Right hindlimb (tissue), 1 donor: ENCODE results near the gene DOK7.

Experiments
- DNase-seq: peaks from one replicate; pipeline ENCODE4 v3.0.0-alpha.2; 2018

The DOK7 gene

DNA sequence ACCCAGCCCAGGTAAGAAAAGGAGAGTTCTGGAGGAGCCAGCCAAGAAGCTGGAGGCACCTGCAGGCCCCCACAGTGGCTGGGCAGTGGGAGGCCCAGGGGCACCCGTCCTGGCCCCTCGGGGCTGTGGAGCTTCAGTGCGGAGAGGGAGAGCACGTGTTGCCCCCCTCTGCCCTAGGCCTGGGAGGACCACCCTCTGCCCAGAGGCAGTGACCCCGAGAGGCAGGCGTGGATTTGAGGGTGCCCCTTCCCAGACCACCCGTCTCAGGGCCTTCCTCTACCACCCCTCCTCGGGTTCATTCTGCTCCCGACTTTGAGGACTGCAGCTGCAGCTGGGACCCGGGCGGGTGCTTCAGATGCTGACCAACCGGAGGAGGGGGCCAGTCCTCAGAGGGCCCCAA is 33.5 kb upstream of the DOK7 start:
- no peak for DNase-seq

DNA sequence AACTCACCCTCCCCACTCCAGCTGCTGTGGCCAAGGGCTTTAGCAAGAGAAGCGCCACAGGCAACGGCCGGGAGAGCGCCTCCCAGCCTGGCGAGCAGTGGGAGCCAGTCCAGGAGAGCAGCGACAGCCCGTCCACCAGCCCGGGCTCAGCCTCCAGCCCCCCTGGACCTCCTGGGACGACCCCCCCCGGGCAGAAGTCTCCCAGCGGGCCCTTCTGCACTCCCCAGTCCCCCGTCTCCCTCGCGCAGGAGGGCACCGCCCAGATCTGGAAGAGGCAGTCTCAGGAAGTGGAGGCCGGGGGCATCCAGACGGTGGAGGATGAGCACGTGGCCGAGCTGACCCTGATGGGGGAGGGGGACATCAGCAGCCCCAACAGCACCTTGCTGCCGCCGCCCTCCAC is 32.6 kb upstream of the DOK7 start:
- no peak for DNase-seq

DNA sequence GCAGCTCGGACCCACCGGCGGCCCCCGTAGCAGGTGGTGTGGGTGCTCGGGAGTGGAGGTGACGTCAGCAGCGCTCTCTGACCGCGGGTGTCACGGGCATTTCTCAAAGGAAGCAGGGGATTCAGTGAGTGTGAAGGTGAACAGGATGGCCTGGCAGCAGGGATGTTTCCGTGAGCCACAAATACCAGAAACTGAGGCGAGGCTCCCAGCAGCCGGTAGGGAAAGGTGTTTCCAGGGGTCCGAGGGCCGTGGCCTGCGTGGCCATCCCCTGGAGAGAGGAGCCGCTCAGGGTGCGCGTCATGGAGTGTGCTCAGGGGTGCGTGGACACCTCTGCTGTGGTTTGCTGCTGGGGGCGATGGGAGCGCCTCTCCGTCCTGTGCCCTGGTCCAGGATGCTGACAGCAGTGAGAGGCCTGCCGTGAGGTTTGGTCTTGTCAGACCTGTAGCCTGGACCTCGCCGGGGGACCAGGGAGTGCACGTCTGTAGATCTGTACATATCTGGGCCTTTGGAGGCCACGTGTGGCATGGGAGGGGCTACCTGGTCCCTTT is 31.6 kb upstream of the DOK7 start:
- DNase-seq: no peak

DNA sequence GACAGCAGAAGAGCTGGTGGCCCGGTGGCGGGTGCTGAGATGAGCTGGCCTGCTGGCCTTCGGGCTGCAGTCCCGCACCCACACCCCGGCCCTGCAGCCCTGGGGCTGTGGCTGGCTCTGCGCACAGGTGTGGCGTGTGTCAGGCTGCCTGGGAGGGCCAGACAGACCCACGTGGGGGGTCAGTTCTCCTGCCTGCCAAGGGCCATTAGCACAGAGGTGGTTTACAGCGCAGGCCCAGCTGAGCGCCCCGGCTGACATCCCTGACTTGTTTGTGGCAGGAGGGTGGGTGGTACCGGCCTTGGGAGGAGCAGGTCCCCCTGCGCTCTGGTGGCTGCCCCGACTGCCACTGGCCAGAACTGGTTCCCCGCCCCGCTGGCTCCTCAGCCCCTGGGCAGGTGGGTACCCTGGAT is 30.7 kb upstream of the DOK7 start:
- no peak for DNase-seq

DNA sequence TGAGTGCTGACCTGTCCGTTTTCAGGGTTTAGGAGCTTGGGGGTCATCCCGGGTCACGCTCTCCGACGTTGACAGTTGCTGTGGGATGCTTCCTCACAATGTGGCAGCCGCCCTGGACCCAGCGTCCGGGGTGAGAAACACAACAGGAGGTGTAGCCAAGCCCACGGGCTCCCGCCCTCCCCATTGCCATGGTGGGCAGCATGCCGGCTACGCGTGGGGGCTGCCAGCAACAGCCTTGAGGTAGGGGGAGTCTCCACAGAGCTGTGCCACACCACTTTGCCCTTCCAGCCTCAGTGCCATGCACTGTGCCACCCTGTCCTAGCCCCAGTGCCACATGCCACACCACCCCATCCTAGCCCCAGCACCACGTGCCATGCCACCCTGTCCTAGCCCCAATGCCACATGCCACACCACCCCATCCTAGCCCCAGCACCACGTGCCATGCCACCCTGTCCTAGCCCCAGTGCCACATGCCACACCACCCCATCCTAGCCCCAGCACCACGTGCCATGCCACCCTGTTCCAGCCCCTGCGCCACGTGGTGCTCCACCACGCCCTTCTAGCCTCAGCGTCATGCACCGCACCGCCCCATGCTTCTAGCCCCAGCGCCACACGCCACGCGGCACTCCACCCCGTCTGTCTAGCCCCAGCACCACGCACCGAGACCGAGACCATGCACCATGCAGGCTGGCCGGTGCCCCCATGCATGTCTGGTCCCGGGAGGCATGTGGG is 29.8 kb upstream of the DOK7 start:
- no peak for DNase-seq

DNA sequence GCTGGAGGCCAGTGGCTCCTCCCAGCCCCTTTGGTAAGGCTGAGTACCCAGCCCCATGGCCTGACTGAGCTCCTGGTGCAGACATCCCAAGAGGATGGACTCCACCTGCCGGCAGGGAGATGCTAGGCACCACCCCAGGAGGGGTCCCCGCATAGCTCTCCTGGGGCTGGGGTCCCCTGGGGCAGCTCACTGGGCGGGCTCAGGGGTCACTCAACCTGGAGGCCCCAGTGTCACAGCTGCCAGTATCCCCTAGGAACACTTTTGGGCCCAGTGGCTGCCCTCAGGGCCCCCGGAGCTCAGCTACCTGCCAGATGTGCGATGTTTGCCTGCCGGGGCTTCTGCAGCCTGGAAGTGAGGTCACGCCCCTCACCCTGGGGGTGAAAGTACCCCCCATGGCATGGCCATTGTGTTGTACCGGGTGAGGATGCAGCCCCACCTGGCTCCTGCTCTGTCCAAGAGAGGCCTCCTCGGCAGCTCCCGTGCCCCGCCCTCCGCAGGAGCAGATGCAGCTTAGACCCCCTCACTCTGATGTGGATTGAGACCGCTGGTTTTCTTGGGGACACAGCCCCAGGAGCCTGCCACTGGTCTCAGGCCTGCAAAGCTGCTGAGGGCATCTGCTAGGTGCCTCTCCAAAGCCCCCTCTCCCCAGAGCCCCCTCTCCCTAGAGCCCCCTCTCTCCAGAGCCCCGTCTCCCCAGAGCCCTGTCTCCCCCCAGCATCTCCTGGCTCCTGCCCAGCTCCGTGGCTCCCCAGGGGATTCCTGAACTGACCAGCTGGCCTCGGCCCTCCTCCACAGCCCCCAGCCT is 28.0 kb upstream of the DOK7 start:
- no peak for DNase-seq

DNA sequence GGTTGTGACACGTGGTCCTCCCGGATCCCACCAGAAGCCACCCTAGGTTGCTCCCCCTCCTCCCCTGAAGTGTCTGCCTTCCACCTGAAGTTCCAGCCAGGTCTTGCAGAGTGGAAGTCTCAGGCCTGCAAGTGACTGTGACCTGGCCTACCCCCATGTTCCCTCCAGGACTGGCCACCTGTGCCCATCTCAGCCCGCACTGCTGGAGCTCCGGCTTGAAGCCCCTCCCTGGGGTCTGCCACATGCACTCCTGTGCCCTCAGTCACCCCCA is 27.5 kb upstream of the DOK7 start:
- DNase-seq: no peak

DNA sequence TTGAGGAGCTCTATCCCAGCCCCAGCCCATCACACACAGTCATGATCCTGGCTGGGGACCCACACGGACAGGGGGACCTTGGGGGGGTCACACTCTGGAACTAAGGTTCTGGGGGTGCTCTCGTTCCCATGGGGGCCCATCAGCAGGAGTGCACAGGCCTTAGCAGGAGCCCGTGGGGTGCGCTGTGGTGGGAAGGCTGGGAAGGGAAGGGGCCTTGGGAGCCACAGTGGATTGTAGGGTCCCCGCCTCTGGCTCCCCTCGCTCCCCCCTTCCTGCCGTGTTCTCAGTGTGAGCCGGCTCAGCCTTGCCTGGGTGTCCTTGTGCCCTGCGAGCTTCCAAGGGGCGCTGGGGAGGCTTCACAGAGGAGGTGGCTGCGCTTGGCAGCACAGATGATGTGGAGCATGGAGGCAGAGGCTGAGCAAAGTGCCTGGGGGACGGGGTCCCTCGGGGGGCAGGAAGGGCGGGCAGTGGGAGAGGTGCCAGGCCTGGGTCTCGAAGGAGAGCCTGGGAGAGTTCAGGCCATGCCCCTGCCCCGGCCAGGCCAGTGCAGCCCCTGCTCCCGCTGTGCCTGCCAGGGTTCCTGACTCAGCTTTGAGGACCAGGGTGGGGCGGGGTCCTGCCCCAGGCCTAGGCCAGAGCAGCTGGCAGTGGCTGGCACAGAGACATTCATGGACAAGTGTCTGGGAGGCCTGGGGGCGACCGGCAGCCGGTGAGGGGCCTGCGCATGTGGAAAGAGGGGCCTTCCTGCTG is 26.9 kb upstream of the DOK7 start:
- DNase-seq: no peak

DNA sequence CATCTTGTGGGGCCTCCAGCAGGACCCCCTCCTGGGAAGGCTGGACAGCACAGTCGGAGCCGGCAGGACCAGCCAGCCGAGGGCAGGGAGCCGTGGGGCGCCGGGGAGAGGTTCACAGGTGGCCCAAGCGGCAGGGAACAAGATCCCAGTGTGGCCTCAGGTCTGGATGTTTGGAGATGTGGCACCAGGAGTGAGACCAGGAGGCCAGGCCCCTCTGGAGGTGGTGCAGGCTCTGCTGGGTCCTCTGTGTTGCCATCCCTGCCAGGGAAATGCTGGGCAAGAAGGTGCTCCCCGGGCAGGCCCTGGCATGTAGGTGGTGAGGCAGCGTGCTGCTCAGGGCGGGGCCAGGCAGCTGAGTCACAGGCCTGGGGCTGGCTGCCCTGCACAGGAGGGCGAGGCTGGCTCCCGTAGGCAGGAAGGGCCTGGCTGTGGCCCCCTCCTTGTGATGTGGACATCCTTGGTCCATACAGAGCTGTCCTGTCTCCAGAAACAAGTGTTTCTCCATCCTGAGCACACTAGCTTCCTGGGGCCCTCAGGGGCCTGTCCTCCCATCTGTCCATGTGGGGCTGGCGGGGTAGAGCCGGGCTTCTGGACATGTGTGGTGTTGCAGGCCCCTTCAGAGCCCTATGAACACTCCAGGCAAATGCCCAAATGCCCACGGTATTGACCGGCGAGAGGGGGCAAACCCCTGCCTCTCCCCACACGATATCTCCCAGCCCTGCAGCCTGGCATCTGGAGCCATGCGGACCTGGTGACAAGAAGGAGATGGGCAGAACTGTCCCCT is 26.1 kb upstream of the DOK7 start:
- no peak for DNase-seq

DNA sequence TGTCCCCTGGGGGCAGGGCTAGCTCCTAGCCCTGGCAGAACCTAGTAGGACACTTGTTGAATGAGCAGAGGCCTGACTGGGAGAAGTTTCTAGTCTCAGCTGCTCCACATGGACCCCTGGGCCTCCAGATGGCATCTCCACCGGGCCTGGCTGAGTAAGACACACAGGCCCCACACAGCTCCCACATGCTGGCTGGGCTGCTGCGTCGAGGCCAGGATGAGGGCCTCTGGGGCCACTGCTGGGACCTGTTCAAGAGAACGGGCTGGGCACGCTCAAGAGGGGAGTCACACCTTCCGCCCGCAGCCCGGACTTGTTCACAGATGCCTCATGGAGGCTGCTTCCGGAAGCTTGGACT is 25.5 kb upstream of the DOK7 start:
- no peak for DNase-seq

DNA sequence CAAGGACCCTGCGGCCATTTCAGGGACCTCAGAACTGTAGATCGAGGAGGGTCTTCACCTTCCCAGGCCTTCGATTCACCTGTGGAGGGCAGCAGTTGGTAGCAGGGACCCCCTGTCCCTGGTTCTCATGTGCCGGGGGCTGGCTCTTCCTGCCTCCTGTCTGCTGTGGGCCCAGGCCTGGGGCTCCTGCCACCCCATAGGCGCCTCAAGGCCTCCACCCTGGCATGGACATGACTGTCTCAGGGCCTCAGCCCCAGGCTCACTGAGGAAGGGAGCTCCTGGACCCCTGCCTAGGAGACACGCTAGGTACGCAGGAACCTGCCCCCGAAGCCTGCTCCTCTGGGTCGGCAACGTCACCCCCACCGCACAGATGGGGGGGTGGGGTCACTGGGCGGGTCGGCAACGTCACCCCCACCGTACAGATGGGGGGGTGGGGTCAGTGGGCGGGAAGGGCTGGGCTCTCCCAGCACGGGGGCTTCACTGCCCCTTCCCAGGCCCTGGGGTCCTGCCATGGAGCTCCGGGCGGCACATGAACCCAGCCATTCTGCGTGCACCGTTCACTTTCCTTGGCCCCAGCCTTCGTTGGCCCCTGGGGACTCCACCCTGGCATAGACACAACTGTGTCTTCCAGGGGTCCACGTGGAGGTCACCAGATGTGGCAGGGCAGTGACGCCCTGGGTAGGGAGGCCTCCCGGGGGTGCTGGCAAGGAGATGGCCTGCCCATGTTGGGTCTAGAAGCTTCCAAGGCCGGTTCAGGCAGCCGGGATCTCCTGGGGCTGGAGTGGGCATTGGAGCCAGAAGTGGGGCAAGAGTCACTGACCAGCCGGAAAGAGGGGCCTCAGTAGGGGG is 24.9 kb upstream of the DOK7 start:
- no peak for DNase-seq

DNA sequence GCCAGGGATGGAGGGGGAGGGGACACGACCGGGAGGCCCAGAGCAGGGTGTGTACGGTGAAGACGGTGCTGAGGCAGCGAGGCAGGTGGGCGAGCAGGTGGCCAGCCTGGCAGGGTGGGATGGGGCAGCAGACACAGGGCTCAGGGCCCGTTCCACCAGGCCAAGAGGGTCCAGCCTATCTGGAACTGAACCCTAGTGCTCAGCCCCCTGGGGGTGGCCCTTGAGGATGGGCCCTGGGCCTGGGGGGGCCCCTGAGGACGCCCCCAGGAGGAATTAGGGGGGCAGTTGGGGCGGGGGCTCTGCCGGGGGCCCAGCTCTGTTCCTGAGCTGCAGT is 24.3 kb upstream of the DOK7 start:
- no peak for DNase-seq

DNA sequence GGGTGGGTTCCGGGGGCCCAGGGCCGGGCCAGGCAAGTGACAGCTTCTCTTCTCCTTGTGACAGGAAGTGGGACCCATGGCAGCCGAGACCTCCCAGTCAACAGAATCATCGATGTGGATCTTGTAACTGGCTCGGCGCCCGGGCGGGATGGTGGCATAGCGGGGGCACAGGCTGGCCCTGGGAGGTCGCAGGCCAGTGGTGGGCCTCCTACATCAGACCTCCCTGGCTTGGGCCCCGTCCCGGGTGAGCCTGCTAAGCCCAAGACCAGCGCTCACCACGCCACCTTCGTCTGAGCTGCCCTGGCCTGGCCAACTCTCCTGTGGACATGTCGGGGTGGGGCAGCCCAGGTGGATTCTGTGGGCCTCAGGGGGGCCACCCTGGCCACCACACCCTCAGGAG is 23.7 kb upstream of the DOK7 start:
- no peak for DNase-seq

DNA sequence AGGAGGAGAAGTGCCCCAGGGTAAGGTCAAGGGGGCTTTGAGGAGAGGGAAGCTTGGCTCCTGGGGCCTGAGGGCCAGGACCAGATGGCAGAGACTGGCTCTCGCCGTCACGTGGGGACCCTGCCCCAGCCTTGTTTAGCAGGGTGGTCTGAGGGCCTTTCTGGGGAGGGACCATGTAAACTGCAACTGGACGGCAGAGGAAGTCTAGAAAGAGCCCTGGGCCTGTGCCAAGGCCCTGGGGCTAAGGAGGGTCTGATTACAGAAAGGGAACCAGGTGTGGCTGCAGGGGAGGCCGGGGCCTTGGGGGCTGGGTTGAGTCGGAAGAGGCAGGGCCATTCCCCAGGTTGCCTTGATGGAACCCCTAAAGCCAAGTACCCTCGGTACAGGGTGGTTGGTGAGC is 23.1 kb upstream of the DOK7 start:
- no peak for DNase-seq

DNA sequence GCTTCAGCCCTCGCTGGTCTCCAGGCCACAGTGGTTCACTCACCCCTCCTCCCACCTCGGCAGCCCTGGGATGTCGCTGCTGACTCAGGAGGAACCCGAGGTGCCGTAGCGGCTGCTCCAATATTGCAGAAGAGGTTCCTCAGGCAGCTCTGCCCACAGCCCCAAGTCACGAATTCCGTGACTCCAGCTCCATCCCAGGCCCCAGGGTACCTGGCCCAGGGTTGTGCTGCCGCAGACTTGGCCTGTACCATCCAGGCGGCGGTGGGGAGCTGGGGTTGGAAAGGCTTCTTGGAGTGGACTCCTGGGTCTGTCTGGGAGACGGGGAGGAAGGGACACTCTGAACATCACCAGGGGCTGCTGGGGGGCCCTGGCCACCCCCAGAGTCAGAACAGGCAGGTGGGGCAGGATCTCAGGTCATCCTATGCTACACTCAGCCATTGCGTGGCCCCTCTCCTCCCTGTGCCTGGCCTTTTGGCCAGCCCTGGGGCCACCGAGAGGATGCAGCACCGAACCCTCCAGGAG is 22.1 kb upstream of the DOK7 start:
- DNase-seq: no peak

DNA sequence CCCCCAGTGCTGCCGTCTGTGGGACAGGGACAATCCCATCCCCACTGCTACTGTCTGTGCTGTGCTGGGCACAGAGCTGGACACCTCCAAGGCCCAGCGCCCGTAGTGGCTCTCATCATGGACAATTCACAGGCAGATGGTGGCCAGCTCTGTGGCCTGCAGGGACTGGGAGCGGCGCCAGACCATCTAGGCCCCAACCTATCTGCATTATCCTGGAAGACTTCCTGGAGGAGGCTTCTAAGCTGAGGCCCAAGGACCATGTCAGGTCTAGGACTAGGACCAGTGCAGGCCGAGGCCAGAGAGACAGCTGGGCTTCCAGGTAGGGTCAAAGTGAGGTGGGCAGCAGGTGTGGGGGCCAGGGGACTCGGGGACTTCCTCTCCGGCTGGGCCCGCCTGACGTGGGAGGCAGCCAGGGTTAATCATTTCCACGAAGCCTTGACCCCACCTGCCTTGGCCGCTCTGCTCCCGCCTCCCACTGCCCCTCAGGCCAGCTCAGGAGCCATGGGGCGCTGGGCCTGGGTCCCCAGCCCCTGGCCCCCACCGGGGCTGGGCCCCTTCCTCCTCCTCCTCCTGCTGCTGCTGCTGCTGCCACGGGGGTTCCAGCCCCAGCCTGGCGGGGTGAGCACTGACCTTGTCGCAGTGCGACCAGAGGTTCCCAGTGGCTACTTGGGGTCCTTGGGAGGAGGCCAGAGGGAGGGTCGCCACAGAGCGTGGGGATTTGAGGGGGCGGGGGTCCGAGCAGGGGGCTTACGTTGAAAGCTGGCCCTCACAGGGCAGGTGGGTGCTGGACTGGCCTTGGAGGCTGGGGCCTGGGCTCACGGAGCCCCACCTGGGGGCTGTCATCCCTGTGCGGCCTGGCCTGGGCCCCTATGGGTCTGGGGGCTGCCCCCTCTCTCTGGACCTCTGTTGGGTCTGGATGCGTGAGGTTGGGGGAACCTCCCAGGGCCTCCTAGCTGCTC is 21.3 kb upstream of the DOK7 start, which contains the start of gene HGFAC:
Gene HGFAC, plus strand, starts transcription at position 468 of the 959 bp plus-strand sequence. Its CDS starts 34 bp downstream, at position 502.
- no peak for DNase-seq

DNA sequence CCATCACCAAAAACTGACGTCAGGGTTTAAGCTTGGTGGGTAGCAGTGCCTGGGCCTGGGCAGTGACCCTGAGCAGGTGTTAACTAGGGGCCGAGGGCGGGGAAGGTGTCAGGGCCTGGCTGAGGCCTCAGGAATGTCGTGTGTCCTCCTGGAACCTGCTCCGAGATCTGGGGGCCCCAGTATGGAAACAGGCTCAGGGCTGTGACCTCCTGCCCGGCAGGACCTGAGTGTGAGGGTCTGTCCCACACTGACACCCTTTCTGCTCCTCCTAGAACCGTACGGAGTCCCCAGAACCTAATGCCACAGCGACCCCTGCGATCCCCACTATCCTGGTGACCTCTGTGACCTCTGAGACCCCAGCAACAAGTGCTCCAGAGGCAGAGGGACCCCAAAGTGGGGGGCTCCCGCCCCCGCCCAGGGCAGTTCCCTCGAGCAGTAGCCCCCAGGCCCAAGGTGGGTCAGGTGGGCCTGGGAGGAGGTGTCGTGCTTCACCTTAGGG is 20.6 kb upstream of the DOK7 start:
- DNase-seq: no peak

DNA sequence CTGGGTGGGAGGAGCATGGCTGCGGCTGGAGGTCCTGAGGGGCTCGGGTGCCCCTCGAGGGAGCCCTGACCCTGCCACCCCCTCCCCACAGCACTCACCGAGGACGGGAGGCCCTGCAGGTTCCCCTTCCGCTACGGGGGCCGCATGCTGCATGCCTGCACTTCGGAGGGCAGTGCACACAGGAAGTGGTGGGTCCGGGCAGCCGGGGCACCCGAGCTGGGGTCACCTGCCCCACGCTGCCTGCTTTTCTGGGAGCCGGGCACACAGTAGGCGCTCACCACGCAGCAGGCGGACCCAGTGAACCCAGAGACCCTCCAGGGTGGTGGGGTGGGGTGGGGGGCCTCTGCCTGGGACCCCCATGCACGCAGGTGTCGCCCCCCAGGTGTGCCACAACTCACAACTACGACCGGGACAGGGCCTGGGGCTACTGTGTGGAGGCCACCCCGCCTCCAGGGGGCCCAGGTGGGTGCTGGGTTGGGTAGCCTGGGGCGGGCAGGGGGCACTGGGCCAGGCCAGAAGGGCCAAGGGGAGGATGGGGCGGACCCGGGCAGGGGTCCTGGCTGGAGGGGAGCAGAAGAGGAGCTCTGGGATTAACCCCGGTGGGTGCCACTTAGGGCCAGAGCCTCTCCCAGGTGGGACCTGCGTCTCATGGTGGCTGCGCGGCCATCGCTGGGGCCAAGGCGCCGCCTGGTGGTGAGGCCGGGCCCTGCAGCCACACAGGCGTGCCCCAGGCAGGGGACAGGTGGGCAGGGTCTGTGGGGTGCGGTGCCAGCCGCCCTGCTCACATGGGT is 20.0 kb upstream of the DOK7 start:
- DNase-seq: no peak

DNA sequence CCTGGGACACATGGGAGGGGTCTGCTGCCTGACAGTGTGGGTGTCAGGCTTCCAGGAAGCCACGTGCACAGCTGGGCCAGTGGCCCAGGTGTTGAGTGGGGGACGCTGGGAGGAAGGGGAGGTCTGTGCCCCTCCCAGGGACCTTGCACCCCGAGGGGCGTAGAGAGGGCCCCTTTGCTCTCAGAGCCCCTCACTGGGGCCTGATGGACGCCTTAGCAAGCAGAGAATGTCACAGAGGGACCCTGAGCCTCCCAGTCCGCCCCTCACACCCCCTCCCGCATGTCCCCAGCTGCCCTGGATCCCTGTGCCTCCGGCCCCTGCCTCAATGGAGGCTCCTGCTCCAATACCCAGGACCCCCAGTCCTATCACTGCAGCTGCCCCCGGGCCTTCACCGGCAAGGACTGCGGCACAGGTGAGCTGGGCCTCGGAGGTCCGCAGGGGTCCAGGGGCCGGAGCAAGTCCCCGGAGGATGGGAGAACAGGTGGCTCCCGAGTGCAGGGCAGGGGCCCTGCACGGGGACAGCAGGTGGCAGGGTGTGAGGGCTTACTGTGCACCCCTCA is 19.3 kb upstream of the DOK7 start:
- no peak for DNase-seq
